Stimulated activated CD8-positive, alpha-beta memory T cell treated with anti-CD3 and anti-CD28 coated beads, Interleukin-7, amount 100 ng/mL, for 4 hours (primary cell): ENCODE measurements around the gene NIPAL4.
"Not testable (repeated sequence)": the region's sequence is repeated elsewhere in the genome, so short reads cannot be mapped to it uniquely, and the experiment has no call there.

Experiments
- DNase-seq, 2 donors: peaks; one replicate each; pipeline ENCODE4 v3.0.0-alpha.2; 2020; ENCODE audit warnings: low read depth in 2 of 2

NIPAL4 gene

GRCh38 chr5:157463081-157463480 lies 3.1 kb downstream of the NIPAL4 start:
- no peak for DNase-seq

- no peak for DNase-seq
Measured at GRCh38 chr5:157463621-157464518, 3.9 kb downstream of the NIPAL4 start.

GRCh38 chr5:157464519-157465171 lies 4.6 kb downstream of the NIPAL4 start:
- DNase-seq, result peak; percentile 31 to 36

- DNase-seq, result no peak
Measured at GRCh38 chr5:157468293-157468965, 8.4 kb downstream of the NIPAL4 start.

GRCh38 chr5:157469073-157469472 lies 9.1 kb downstream of the NIPAL4 start:
- DNase-seq, result no peak

- no peak for DNase-seq
Measured at GRCh38 chr5:157469687-157470086, 9.7 kb downstream of the NIPAL4 start.

GRCh38 chr5:157470631-157471030 lies 10.6 kb downstream of the NIPAL4 start:
- no peak for DNase-seq

- DNase-seq, result no peak
Measured at GRCh38 chr5:157471709-157472108, 11.7 kb downstream of the NIPAL4 start.

- DNase-seq, result no peak
Measured at GRCh38 chr5:157473383-157474320, 13.6 kb downstream of the NIPAL4 start.

- DNase-seq, result no peak
Measured at GRCh38 chr5:157475432-157475831, 15.4 kb downstream of the NIPAL4 start.

- DNase-seq, result no peak
Measured at GRCh38 chr5:157476702-157477408, 16.8 kb downstream of the NIPAL4 start.

GRCh38 chr5:157477814-157478494 lies 17.9 kb downstream of the NIPAL4 start:
- no peak for DNase-seq

GRCh38 chr5:157478726-157479125 lies 18.7 kb downstream of the NIPAL4 start:
- no peak for DNase-seq

GRCh38 chr5:157479166-157479565 lies 19.2 kb downstream of the NIPAL4 start:
- no peak for DNase-seq

- DNase-seq, result no peak
Measured at GRCh38 chr5:157479612-157480510, 19.8 kb downstream of the NIPAL4 start.

GRCh38 chr5:157481265-157481664 lies 21.3 kb downstream of the NIPAL4 start:
- no peak for DNase-seq

- DNase-seq, result no peak
Measured at GRCh38 chr5:157481666-157482065, 21.7 kb downstream of the NIPAL4 start.

- not testable (repeated sequence) for DNase-seq
Measured at GRCh38 chr5:157482702-157483101, 22.7 kb downstream of the NIPAL4 start.

GRCh38 chr5:157484768-157485167 lies 24.8 kb downstream of the NIPAL4 start:
- no peak for DNase-seq
